Measurements from ENCODE around the gene ASCC2. TPM values are rescaled to one million over a fixed set of nuclear protein-coding genes. Genes with fewer than 3 reads are reported as not detected.
A peak's percentile ranks its signal among the peaks of the same experiment; 100 is the strongest.

Gene ASCC2
- total RNA-seq, 4 donors from 2014 or later = 19.6 to 35.8 (median 28.5) TPM

DNA sequence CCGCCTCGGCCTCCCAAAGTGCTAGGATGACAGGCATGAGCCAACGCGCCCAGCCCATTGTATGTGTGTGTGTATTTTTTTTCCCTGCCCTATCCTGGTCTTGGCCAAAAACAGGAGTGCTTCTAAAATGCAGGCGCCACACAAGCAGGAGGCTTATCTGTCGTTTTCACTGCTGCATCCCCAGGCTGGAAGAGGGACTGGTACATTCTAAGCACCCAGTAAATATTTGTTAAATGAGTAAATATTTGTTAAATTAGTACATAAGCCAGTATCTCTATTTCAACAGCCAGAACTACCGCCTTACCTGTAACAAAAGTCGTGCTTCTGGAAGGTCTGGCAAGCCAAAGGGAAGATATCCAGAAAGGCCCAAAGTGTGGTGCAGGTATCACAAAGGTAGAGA is 24.9 kb downstream of the ASCC2 start:
- Histone ChIP-seq H3K4me1 (peaks cover 0 to 31% (median 5%) of the 10 kb centered on the region in 3 donors), H3K36me3 (peaks cover 0 to 94% of the 10 kb centered on the region in 2 donors), H3K27ac (no peak overlapping the region), H3K9me3 (no peaks in the 10 kb centered on the region), H3K27me3 (no peaks in the 10 kb centered on the region), H3K4me3 (no peak overlapping the region)
- 84% methylated on average over 7 of the region's 8 CpGs; no CpG with 5 or more reads in 1 of the 2 donors for WGBS, 2 donors (ENCODE audit: low coverage in 1 of 2)
- TF ChIP-seq POLR2AphosphoS5 (IDR thresholded peaks at IDR 0.05) (no peak), POLR2A (IDR thresholded peaks at IDR 0.05) (no peak), EP300 (IDR thresholded peaks at IDR 0.05) (no peak)
- TF ChIP-seq, protein P1, sequence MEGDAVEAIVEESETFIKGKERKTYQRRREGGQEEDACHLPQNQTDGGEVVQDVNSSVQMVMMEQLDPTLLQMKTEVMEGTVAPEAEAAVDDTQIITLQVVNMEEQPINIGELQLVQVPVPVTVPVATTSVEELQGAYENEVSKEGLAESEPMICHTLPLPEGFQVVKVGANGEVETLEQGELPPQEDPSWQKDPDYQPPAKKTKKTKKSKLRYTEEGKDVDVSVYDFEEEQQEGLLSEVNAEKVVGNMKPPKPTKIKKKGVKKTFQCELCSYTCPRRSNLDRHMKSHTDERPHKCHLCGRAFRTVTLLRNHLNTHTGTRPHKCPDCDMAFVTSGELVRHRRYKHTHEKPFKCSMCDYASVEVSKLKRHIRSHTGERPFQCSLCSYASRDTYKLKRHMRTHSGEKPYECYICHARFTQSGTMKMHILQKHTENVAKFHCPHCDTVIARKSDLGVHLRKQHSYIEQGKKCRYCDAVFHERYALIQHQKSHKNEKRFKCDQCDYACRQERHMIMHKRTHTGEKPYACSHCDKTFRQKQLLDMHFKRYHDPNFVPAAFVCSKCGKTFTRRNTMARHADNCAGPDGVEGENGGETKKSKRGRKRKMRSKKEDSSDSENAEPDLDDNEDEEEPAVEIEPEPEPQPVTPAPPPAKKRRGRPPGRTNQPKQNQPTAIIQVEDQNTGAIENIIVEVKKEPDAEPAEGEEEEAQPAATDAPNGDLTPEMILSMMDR (IDR thresholded peaks at IDR 0.05) = no peak
- no peak for ATAC-seq

DNA sequence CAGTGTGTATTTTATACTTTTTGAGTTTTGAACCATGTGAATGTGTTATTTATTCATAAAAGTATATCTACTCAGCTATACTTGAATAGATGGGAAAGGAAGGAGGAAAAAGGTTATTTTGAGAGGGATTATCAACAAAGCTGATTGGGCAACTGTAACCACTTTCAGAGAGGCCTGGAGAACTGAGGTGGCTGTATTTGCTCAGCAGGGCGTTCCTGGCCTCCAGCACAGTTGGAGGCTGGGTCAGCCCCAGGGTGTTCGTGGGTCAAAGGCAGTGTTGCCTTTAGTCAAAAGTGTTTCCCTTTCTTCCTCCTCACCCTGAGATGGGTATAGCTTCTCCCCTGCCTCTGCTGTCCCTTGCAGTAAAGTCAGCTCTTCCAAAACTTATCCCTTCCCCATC is 26.7 kb downstream of the ASCC2 start:
- no peak overlapping the region for H3K4me3 ChIP-seq
- peaks cover 0 to 21% (median 0%) of the 10 kb centered on the region in 3 donors for H3K4me1 ChIP-seq
- WGBS, 2 donors (ENCODE audit: low coverage in 1 of 2) = 79 to 86% methylated on average over 2 of the region's 2 CpGs
- H3K27me3 ChIP-seq = no peaks in the 10 kb centered on the region
- H3K9me3 ChIP-seq = no peaks in the 10 kb centered on the region
- no peak for ATAC-seq
- peaks cover 0 to 94% of the 10 kb centered on the region in 2 donors for H3K36me3 ChIP-seq
- H3K27ac ChIP-seq = no peak overlapping the region
- no peak for TF ChIP-seq EP300 (IDR thresholded peaks at IDR 0.05)
- TF ChIP-seq POLR2A (IDR thresholded peaks at IDR 0.05) = no peak
- TF ChIP-seq, protein P1 (IDR thresholded peaks at IDR 0.05) = no peak
- no peak for TF ChIP-seq POLR2AphosphoS5 (IDR thresholded peaks at IDR 0.05)

DNA sequence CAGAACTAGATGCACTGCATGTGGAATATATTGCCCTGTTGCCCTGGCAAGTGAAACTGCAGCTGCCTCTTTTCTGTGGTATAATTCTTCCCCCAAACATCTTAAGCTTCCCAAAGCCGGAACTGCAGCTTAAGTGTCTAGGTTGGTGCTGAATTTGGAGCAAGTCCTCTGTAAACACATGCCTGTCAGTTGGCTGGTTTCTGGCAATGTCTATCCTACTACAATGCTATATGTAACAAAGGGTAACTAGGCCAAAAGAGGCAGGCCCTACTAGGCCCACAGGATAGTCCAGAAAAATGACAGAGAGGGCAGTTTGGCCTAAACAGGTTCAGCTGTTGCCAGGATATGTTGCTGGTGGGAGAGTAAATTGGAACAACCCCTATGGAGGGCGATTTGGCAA is 27.9 kb downstream of the ASCC2 start:
- no peak for ATAC-seq
- WGBS, 2 donors (ENCODE audit: low coverage in 1 of 2) = 17 to 31% methylated on average over 1 to 2 of the region's 2 CpGs
- no peak overlapping the region for H3K4me3 ChIP-seq
- peaks cover 0 to 94% of the 10 kb centered on the region in 2 donors for H3K36me3 ChIP-seq
- H3K27ac ChIP-seq = peak overlapping the region in 1 of 4 donors; percentile 9
- TF ChIP-seq, protein P1 (IDR thresholded peaks at IDR 0.05) = no peak
- no peaks in the 10 kb centered on the region for H3K27me3 ChIP-seq
- H3K4me1 ChIP-seq = peaks cover 0 to 12% (median 0%) of the 10 kb centered on the region in 3 donors
- H3K9me3 ChIP-seq = no peaks in the 10 kb centered on the region

DNA sequence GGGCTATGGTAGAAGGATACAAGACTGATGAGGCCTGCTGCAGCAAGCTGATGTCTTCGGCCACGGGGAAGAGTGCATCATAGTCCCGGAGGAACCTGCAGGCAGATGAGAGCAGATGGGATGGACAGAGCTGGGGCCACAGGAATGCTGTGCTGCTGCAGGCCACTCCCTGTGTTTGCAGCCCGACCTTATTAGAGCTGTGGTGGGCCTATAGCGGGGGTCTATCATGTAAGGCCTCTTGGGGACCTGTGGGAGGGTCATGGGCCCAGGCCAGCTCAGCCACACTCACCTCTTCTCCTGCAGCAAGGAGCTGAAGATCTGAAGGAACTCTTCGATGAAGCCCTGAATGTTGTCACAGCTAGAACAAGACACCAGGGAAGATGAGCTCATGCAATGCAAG is 31.9 kb downstream of the ASCC2 start:
- H3K27me3 ChIP-seq = no peaks in the 10 kb centered on the region
- H3K36me3 ChIP-seq = peaks cover 0 to 94% of the 10 kb centered on the region in 2 donors
- WGBS, 2 donors (ENCODE audit: low coverage in 1 of 2) = 40% methylated on average over 1 of the region's 6 CpGs; no CpG with 5 or more reads in 1 of the 2 donors
- no peak overlapping the region for H3K4me3 ChIP-seq
- no peak for TF ChIP-seq POLR2A (IDR thresholded peaks at IDR 0.05)
- TF ChIP-seq, protein P1 (IDR thresholded peaks at IDR 0.05) = no peak
- TF ChIP-seq EP300 (IDR thresholded peaks at IDR 0.05) = no peak
- TF ChIP-seq POLR2AphosphoS5 (IDR thresholded peaks at IDR 0.05) = no peak
- ATAC-seq = no peak
- no peak overlapping the region for H3K27ac ChIP-seq
- peaks cover 0 to 12% (median 0%) of the 10 kb centered on the region in 3 donors for H3K4me1 ChIP-seq
- no peaks in the 10 kb centered on the region for H3K9me3 ChIP-seq

DNA sequence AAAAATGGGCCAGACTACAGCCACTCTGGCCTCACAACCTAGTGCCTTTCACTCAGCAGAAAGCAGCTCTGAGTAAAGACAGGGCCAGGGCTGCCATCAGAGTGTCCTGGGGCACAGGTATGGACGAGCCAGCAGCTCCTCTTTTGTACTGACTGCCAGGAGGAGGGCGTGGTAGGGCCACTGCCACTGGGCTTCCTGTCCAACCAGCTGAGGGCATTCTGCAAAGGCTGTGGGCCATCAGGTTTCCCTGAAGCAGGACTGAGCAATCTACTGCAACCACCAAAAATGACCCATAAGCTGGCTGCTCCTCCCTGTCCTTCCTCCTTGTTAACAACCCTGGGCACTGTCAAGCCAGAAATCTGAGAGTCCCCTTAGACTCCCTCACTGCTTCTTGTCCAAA is 33.1 kb downstream of the ASCC2 start:
- H3K27ac ChIP-seq = no peak overlapping the region
- H3K9me3 ChIP-seq = no peaks in the 10 kb centered on the region
- no peaks in the 10 kb centered on the region for H3K27me3 ChIP-seq
- no CpG with 5 or more reads among the region's 2 CpGs for WGBS, 2 donors (ENCODE audit: low coverage in 1 of 2)
- H3K4me3 ChIP-seq = no peak overlapping the region
- H3K36me3 ChIP-seq = peaks cover 0 to 94% of the 10 kb centered on the region in 2 donors
- TF ChIP-seq POLR2A (IDR thresholded peaks at IDR 0.05) (no peak), EP300 (IDR thresholded peaks at IDR 0.05) (no peak), POLR2AphosphoS5 (IDR thresholded peaks at IDR 0.05) (no peak)
- TF ChIP-seq, protein P1 (IDR thresholded peaks at IDR 0.05) = no peak
- peaks cover 0 to 4% (median 0%) of the 10 kb centered on the region in 3 donors for H3K4me1 ChIP-seq
- ATAC-seq = no peak
